WTC11 (cell line): ENCODE results near the gene DPEP2. TPM values are rescaled to one million over a fixed set of nuclear protein-coding genes. Genes with fewer than 3 reads are reported as not detected.

Experiments used
- ATAC-seq: fragments of 200-7000 bp; cut with Tn5 transposase; 2 replicates; pipeline ENCODE4 v1.10.0; 2021; ENCODE audit warnings: mild to moderate bottlenecking, moderate library complexity
- CTCF ChIA-PET: fragments of 300-600 bp; sonication (Branson Sonifier 250); formaldehyde crosslinking; loops from one replicate; lab custom pipeline; 2021; ENCODE audit warnings: antibody characterized with exemption; lab: Charles Lee
- POLR2A ChIA-PET: fragments of 350-600 bp; sonication (Branson Sonifier 250); formaldehyde crosslinking; loops from one replicate; lab custom pipeline; 2021; ENCODE audit warnings: antibody characterized with exemption; lab: Charles Lee
- DNase-seq: peaks from one replicate; pipeline ENCODE4 v3.0.0; 2021; ENCODE audit warnings: low spot score
- H3K27ac Mint-ChIP-seq: 2 replicates; pipeline ENCODE4 v1.8.0; 2021; ENCODE audit warnings: mixed read lengths
- H3K27me3 Mint-ChIP-seq: 2 replicates; pipeline ENCODE4 v1.8.0; 2021; ENCODE audit warnings: low read depth, mild to moderate bottlenecking, moderate library complexity, mixed read lengths
- H3K36me3 Mint-ChIP-seq: 2 replicates; pipeline ENCODE4 v1.8.0; 2021; ENCODE audit warnings: mixed read lengths
- H3K4me1 Mint-ChIP-seq: 2 replicates; pipeline ENCODE4 v1.8.0; 2022; ENCODE audit warnings: mixed read lengths
- H3K4me3 Mint-ChIP-seq: 2 replicates; pipeline ENCODE4 v1.8.0; 2021; ENCODE audit warnings: mild to moderate bottlenecking, moderate library complexity, mixed read lengths
- H3K9me3 Mint-ChIP-seq: 2 replicates; pipeline ENCODE4 v1.8.0; 2021; ENCODE audit warnings: mixed read lengths
- AR ChIP-seq: fragments of 250-450 bp; sonication (Bioruptor Pico); IDR thresholded peaks from 2 replicates; pipeline ENCODE4 v1.9.0; 2021; ENCODE audit warnings: mild to moderate bottlenecking
- ARID4B ChIP-seq: sonication (generic); formaldehyde crosslinking; IDR thresholded peaks from 2 replicates; pipeline ENCODE4 v1.8.0; 2023; ENCODE audit warnings: missing genetic modification reagents, mild to moderate bottlenecking, borderline replicate concordance
- ATF6 ChIP-seq: sonication (generic); formaldehyde crosslinking; IDR thresholded peaks from 2 replicates; pipeline ENCODE4 v1.8.1; 2023; ENCODE audit warnings: mild to moderate bottlenecking, missing genetic modification reagents
- EMX1 ChIP-seq: fragments of 250-450 bp; sonication (Bioruptor Pico); IDR thresholded peaks from 2 replicates; pipeline ENCODE4 v1.8.0; 2021; ENCODE audit warnings: mild to moderate bottlenecking
- FOXP1 ChIP-seq: sonication (generic); formaldehyde crosslinking; IDR thresholded peaks from 2 replicates; pipeline ENCODE4 v1.8.0; 2022; ENCODE audit warnings: missing genetic modification reagents, mild to moderate bottlenecking, moderate library complexity, borderline replicate concordance
- FOXP4 ChIP-seq: sonication (generic); formaldehyde crosslinking; IDR thresholded peaks from 2 replicates; pipeline ENCODE4 v1.8.0; 2022; ENCODE audit warnings: mild to moderate bottlenecking, missing genetic modification reagents
- IRF2 ChIP-seq: sonication (generic); formaldehyde crosslinking; IDR thresholded peaks from 2 replicates; pipeline ENCODE4 v1.8.0; 2022; ENCODE audit warnings: low read depth, missing genetic modification reagents, borderline replicate concordance
- MYBL2 ChIP-seq: sonication (generic); formaldehyde crosslinking; IDR thresholded peaks from 2 replicates; pipeline ENCODE4 v1.8.1; 2023; ENCODE audit warnings: mild to moderate bottlenecking, moderate library complexity, missing genetic modification reagents
- NFYB ChIP-seq: sonication (generic); formaldehyde crosslinking; conservative IDR thresholded peaks from 2 replicates; pipeline ENCODE4 v1.8.0; 2022; ENCODE audit warnings: low read depth, missing genetic modification reagents
- NR2C2 ChIP-seq: sonication (generic); formaldehyde crosslinking; IDR thresholded peaks from 2 replicates; pipeline ENCODE4 v1.8.0; 2022; ENCODE audit warnings: mild to moderate bottlenecking, missing genetic modification reagents
- SP1 ChIP-seq: sonication (generic); formaldehyde crosslinking; conservative IDR thresholded peaks from 2 replicates; pipeline ENCODE4 v1.8.1; 2022; ENCODE audit warnings: missing genetic modification reagents
- ZMAT4 ChIP-seq: fragments of 250-450 bp; sonication (Bioruptor Pico); IDR thresholded peaks from 2 replicates; pipeline ENCODE4 v1.9.0; 2021; ENCODE audit warnings: mild to moderate bottlenecking
- ZNF232 ChIP-seq: sonication (generic); formaldehyde crosslinking; IDR thresholded peaks from 2 replicates; pipeline ENCODE4 v1.8.0; 2022; ENCODE audit warnings: mild to moderate bottlenecking, missing genetic modification reagents
- ZNF317 ChIP-seq: sonication (generic); formaldehyde crosslinking; IDR thresholded peaks from 2 replicates; pipeline ENCODE4 v1.8.1; 2023; ENCODE audit warnings: low read depth, mild to moderate bottlenecking, moderate library complexity, missing genetic modification reagents, borderline replicate concordance
- ZNF396 ChIP-seq: fragments of 250-450 bp; sonication (Bioruptor Pico); IDR thresholded peaks from 2 replicates; pipeline ENCODE4 v1.8.0; 2021; ENCODE audit warnings: mild to moderate bottlenecking, moderate library complexity, borderline replicate concordance
- ZSCAN18 ChIP-seq: fragments of 250-450 bp; sonication (Bioruptor Pico); IDR thresholded peaks from 2 replicates; pipeline ENCODE4 v2.1.2; 2022; ENCODE audit warnings: mild to moderate bottlenecking, moderate library complexity
- total RNA-seq: library from RNA; stranded (reverse); gene quantifications from 3 replicates; pipeline ENCODE4 v1.2.3, GENCODE V29; 2021

The DPEP2 gene
- total RNA-seq, 1 experiment from 2014 or later = 0.13 TPM

GRCh38 chr16:67986949-67987348, 12.3 kb downstream of the DPEP2 start:
- no peak overlapping the region for H3K4me3 Mint-ChIP-seq
- DNase-seq (no peak), ATAC-seq (no peak)
- peaks cover 14% of the 10 kb centered on the region for H3K27me3 Mint-ChIP-seq
- peaks cover 6% of the 10 kb centered on the region for H3K4me1 Mint-ChIP-seq
- H3K36me3 Mint-ChIP-seq = no peaks in the 10 kb centered on the region
- CTCF ChIA-PET = interaction anchor here (1.2 to 1.5 kb wide), 3 partner anchors 51 to 170 kb away, joined by 3 to 8 read pairs (median 4); no protein-coding TSS in a partner anchor
- H3K27ac Mint-ChIP-seq = no peak overlapping the region
- POLR2A ChIA-PET = no interaction called here
- no peaks in the 10 kb centered on the region for H3K9me3 Mint-ChIP-seq
- TF ChIP-seq IRF2 (CRISPR knock-in tag) (no peak), ZNF396 (CRISPR knock-in tag) (no peak), MYBL2 (CRISPR knock-in tag) (no peak), ARID4B (no peak), NR2C2 (no peak), NFYB (no peak), ZNF317 (no peak), ZSCAN18 (CRISPR knock-in tag) (no peak), ATF6 (CRISPR knock-in tag) (no peak), FOXP1 (no peak), EMX1 (CRISPR knock-in tag) (no peak), FOXP4 (CRISPR knock-in tag) (no peak), ZNF232 (CRISPR knock-in tag) (no peak), AR (CRISPR knock-in tag) (no peak), SP1 (CRISPR knock-in tag) (no peak), ZMAT4 (CRISPR knock-in tag) (no peak)
- TF ChIP-seq, all 79 proteins: peak for 0
